ENCODE results near the gene UBAC1. TPM values are rescaled to one million over a fixed set of nuclear protein-coding genes. Genes with fewer than 3 reads are reported as not detected.

UBAC1 gene
- total RNA-seq, 1 donor from 2014 or later: 33.8 TPM

DNA sequence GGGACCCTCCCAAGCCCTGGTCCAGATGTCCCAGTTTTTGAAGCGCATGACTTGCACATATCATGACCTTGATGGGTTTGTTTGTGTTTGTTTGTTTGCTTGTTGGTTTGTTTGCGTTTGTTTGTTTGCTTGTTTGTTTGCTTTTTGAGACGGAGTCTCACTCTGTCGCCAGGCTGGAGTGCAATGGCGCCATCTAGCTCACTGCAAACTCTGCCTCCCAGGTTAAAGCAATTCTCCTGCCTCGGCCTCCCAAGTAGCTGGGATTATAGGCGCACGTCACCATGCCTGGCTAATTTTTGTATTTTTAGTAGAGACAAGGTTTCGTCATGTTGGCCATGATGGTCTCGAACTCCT lies 13.0 kb upstream of the UBAC1 start:
- TF ChIP-seq, protein P1, sequence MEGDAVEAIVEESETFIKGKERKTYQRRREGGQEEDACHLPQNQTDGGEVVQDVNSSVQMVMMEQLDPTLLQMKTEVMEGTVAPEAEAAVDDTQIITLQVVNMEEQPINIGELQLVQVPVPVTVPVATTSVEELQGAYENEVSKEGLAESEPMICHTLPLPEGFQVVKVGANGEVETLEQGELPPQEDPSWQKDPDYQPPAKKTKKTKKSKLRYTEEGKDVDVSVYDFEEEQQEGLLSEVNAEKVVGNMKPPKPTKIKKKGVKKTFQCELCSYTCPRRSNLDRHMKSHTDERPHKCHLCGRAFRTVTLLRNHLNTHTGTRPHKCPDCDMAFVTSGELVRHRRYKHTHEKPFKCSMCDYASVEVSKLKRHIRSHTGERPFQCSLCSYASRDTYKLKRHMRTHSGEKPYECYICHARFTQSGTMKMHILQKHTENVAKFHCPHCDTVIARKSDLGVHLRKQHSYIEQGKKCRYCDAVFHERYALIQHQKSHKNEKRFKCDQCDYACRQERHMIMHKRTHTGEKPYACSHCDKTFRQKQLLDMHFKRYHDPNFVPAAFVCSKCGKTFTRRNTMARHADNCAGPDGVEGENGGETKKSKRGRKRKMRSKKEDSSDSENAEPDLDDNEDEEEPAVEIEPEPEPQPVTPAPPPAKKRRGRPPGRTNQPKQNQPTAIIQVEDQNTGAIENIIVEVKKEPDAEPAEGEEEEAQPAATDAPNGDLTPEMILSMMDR (IDR thresholded peaks at IDR 0.05; ENCODE audit: unreplicated experiment): no peak
- H3K27me3 Mint-ChIP-seq (ENCODE audit: low read depth): peaks cover 45% of the 10 kb centered on the region
- no peaks in the 10 kb centered on the region for H3K9me3 Mint-ChIP-seq
- no peak overlapping the region for H3K27ac Mint-ChIP-seq
- no peaks in the 10 kb centered on the region for H3K36me3 Mint-ChIP-seq
- H3K4me3 Mint-ChIP-seq: no peak overlapping the region
- DNase-seq (ENCODE audit: low spot score in 2 of 2, unreplicated experiment in 2 of 2): no peak
- H3K4me1 Mint-ChIP-seq: peaks cover 3% of the 10 kb centered on the region

DNA sequence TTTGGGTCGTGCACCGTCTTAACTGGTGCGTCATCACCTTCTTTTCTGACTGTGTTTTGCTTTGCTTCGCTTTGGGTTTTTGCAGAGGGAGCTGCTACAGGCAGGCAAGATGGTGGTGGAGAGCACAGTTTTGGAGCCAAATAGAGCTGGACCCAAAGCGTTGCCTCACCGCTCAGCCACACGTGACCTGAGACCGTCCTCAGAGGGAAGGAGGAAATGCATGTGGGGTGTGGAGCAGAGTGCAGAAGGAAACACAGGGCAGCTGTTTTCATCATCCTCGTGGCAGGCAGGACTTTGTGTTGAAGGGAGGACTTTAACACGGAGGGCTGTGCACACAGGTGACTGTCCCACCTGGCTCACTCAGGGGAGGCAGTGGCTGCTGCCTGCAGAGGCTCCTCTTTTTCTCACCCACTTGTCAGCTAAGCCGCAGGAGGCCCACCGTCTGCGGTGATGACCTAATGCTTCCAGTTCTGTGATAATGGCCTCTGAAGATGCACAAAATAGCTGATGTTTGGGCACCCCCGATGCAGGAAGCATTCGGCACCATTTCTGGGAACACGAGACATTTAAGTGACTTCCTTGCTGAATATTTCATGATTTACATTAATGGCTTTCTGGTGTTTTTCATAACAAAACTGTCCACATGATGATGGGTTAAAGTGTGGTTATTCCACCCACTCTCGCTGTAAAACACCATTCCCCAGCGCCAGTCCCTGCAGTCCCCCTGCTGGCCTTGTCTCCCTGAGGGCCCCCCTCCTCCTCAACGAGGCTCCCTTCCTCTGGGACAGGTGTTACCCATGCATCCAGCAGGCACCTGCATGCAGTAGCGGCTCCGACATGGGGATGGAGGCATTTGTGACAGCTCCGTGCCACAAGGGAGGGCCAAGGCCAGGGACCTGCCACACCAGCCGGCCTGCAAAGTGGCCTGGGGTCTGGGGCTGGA lies 12.4 kb upstream of the UBAC1 start:
- no peak for DNase-seq (ENCODE audit: low spot score in 2 of 2, unreplicated experiment in 2 of 2)
- Mint-ChIP-seq H3K36me3 (no peaks in the 10 kb centered on the region), H3K27me3 (ENCODE audit: low read depth) (peaks cover 41% of the 10 kb centered on the region), H3K9me3 (no peaks in the 10 kb centered on the region), H3K4me1 (peaks cover 3% of the 10 kb centered on the region), H3K4me3 (no peak overlapping the region), H3K27ac (no peak overlapping the region)
- TF ChIP-seq, protein P1 (IDR thresholded peaks at IDR 0.05; ENCODE audit: unreplicated experiment): no peak

DNA sequence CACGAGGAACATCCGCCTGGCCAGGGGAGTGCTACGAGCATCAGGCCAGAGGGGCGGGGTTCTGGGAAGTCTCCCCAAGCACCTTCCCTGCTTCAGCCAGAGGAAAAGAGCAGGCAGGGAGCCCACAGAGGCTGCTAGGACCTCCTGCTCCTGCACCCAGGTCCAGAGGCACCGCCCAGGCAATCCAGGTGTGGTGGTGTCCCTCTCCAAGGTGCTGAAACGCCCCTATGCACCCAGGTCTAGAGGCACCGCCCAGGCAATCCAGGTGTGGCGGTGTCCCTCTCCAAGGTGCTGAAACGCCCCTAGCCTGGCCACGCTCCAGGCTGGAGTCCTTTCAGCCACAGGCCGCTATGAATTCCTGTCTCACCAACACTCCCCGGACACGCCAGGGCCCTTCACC lies 10.7 kb upstream of the UBAC1 start:
- H3K27me3 Mint-ChIP-seq (ENCODE audit: low read depth): peaks cover 41% of the 10 kb centered on the region
- TF ChIP-seq, protein P1 (IDR thresholded peaks at IDR 0.05; ENCODE audit: unreplicated experiment): no peak
- no peak overlapping the region for H3K27ac Mint-ChIP-seq
- DNase-seq (ENCODE audit: low spot score in 2 of 2, unreplicated experiment in 2 of 2): peak; percentile 73 to 89
- H3K36me3 Mint-ChIP-seq: no peaks in the 10 kb centered on the region
- H3K9me3 Mint-ChIP-seq: no peaks in the 10 kb centered on the region
- H3K4me3 Mint-ChIP-seq: no peak overlapping the region
- H3K4me1 Mint-ChIP-seq: peaks cover 3% of the 10 kb centered on the region

DNA sequence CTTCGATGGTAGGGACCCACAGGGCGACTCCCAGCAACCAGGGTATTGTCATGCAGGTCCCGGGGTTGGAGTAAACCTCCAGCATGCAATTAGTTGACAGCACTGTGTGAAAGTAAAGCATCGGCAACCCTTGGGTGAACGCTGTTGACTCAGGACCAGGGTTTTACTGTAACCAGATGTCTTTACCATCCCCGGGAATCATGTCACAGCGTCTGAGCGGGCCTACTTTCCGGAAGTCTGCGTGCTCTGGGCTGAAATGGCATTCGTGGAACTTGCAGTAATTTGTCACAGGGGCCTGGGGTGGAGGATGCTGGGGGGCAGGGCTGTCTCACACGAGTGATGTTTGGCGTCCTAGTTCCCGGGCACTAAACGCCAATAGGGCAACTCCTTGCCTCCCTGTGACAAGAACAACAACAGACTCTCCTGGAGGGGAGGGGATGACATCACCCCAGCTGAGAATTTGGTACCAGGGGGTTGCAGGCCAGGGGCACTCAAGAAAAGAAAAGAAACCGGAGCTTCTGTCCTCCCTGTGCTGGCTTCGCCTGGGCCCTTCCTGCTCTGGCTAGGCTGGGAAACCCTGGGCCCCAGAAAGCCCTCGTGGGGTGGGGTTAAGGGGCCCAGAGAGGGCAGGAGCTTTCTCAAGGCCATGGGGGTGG lies 10.1 kb upstream of the UBAC1 start:
- Mint-ChIP-seq H3K27ac (no peak overlapping the region), H3K4me3 (no peak overlapping the region), H3K36me3 (no peaks in the 10 kb centered on the region), H3K27me3 (ENCODE audit: low read depth) (peaks cover 36% of the 10 kb centered on the region), H3K9me3 (no peaks in the 10 kb centered on the region), H3K4me1 (no peaks in the 10 kb centered on the region)
- DNase-seq (ENCODE audit: low spot score in 2 of 2, unreplicated experiment in 2 of 2): no peak
- TF ChIP-seq, protein P1 (IDR thresholded peaks at IDR 0.05; ENCODE audit: unreplicated experiment): no peak

DNA sequence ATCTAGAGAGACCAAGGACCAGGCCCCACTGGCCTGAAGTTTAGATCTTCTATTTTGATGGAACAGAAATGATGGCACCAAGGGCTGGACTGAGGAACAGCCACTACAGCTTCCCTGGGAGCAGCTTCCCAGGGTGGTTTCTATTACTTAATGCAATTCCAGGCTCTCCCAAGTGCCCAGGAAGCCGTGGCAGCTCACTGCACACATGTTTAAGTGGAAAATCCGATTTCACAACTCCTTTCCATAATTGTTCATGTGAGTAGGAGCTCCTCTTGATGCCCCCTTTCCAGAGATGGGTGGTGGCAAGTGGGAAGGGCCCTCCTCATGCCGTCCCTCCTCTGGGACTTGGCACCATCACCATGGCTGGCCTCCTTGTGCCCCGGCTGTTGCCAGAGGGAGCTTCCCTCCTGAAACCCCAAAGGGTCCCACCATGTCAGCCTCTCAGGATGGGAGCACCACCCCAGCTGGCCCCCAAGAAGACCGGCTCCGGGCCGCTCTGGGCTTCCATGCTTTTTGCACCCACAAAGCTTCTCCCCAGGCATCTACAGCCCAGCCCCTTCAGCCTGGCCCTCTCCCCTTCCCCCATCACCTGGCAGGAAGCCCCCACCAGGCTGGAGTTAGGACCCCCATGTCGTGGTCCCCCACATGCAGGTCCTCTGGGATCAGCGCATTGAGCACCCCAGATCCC lies 9.1 kb upstream of the UBAC1 start:
- Mint-ChIP-seq H3K4me1 (no peaks in the 10 kb centered on the region), H3K27ac (no peak overlapping the region), H3K9me3 (no peaks in the 10 kb centered on the region), H3K36me3 (no peaks in the 10 kb centered on the region), H3K27me3 (ENCODE audit: low read depth) (peaks cover 34% of the 10 kb centered on the region), H3K4me3 (no peak overlapping the region)
- no peak for DNase-seq (ENCODE audit: low spot score in 2 of 2, unreplicated experiment in 2 of 2)
- TF ChIP-seq, protein P1 (IDR thresholded peaks at IDR 0.05; ENCODE audit: unreplicated experiment): no peak

All from mesothelial cell of epicardium (in vitro differentiated cells).